ENCODE results near the gene ICAM4.
"Not testable (repeated sequence)": the region's sequence is repeated elsewhere in the genome, so short reads cannot be mapped to it uniquely, and the experiment has no call there.

The ICAM4 gene

GRCh38 chr19:10286803-10287737 lies at the start of gene ICAM4:
Gene ICAM4 (plus strand): TSS chr19:10286955. CDS start chr19:10287013, 58 bp downstream.
- peak; percentile 68 for DNase-seq (ENCODE audit: low read depth)

- no peak for DNase-seq (ENCODE audit: low read depth)
Measured at GRCh38 chr19:10237702-10238101, 49.1 kb upstream of the ICAM4 start.

GRCh38 chr19:10238172-10238783 lies 48.5 kb upstream of the ICAM4 start:
- no peak for DNase-seq (ENCODE audit: low read depth)

GRCh38 chr19:10241826-10242449 lies 44.8 kb upstream of the ICAM4 start:
- DNase-seq (ENCODE audit: low read depth) = not testable (repeated sequence)

GRCh38 chr19:10243606-10244005 lies 43.1 kb upstream of the ICAM4 start:
- DNase-seq (ENCODE audit: low read depth) = no peak

GRCh38 chr19:10245189-10245939 lies 41.4 kb upstream of the ICAM4 start:
- DNase-seq (ENCODE audit: low read depth) = no peak

GRCh38 chr19:10246511-10246910 lies 40.2 kb upstream of the ICAM4 start:
- no peak for DNase-seq (ENCODE audit: low read depth)

- peak; percentile 97 for DNase-seq (ENCODE audit: low read depth)
Measured at GRCh38 chr19:10251792-10252694, 34.7 kb upstream of the ICAM4 start, which contains the start of gene MRPL4. Gene MRPL4 (plus strand): TSS chr19:10252214. CDS start chr19:10252254, 40 bp downstream.

GRCh38 chr19:10252707-10253106 lies 34.0 kb upstream of the ICAM4 start:
- DNase-seq (ENCODE audit: low read depth) = no peak

- no peak for DNase-seq (ENCODE audit: low read depth)
Measured at GRCh38 chr19:10254244-10254643, 32.5 kb upstream of the ICAM4 start.

GRCh38 chr19:10255358-10255757 lies 31.4 kb upstream of the ICAM4 start:
- no peak for DNase-seq (ENCODE audit: low read depth)

- no peak for DNase-seq (ENCODE audit: low read depth)
Measured at GRCh38 chr19:10256551-10256950, 30.2 kb upstream of the ICAM4 start.

- no peak for DNase-seq (ENCODE audit: low read depth)
Measured at GRCh38 chr19:10256970-10257615, 29.7 kb upstream of the ICAM4 start.

- DNase-seq (ENCODE audit: low read depth) = no peak
Measured at GRCh38 chr19:10258080-10258710, 28.6 kb upstream of the ICAM4 start.

GRCh38 chr19:10259162-10259905 lies 27.4 kb upstream of the ICAM4 start:
- peak; percentile 82 for DNase-seq (ENCODE audit: low read depth)

- no peak for DNase-seq (ENCODE audit: low read depth)
Measured at GRCh38 chr19:10260141-10260584, 26.6 kb upstream of the ICAM4 start.

GRCh38 chr19:10262771-10263170 lies 24.0 kb upstream of the ICAM4 start:
- no peak for DNase-seq (ENCODE audit: low read depth)

- no peak for DNase-seq (ENCODE audit: low read depth)
Measured at GRCh38 chr19:10266706-10267105, 20.0 kb upstream of the ICAM4 start.

GRCh38 chr19:10268071-10268470 lies 18.7 kb upstream of the ICAM4 start:
- DNase-seq (ENCODE audit: low read depth) = no peak

All from CMK (cell line).